ENCODE results near the gene PCNT.

Gene PCNT

GRCh38 chr21:46291561-46291960, 32.4 kb upstream of the PCNT start:
- TF ChIP-seq CTCF (IDR thresholded peaks at IDR 0.05; ENCODE audit: unreplicated experiment in 3 of 3) = no peak
- no peaks in the 10 kb centered on the region for H3K27me3 Mint-ChIP-seq (ENCODE audit: low read depth)
- H3K27ac Mint-ChIP-seq = no peak overlapping the region
- no peak overlapping the region for H3K4me3 Mint-ChIP-seq
- H3K36me3 Mint-ChIP-seq (ENCODE audit: low read depth) = peaks cover 36% of the 10 kb centered on the region
- peaks cover 19% of the 10 kb centered on the region for H3K4me1 Mint-ChIP-seq
- peaks cover 3% of the 10 kb centered on the region for H3K9me3 Mint-ChIP-seq

- H3K27me3 Mint-ChIP-seq (ENCODE audit: low read depth) = no peaks in the 10 kb centered on the region
- peaks cover 3% of the 10 kb centered on the region for H3K9me3 Mint-ChIP-seq
- H3K27ac Mint-ChIP-seq = peak overlapping the region in 2 of 3 experiments; percentile 54 to 62
- no peak overlapping the region for H3K4me3 Mint-ChIP-seq
- peaks cover 34% of the 10 kb centered on the region for H3K36me3 Mint-ChIP-seq (ENCODE audit: low read depth)
- H3K4me1 Mint-ChIP-seq = peaks cover 12% of the 10 kb centered on the region
- TF ChIP-seq CTCF (IDR thresholded peaks at IDR 0.05; ENCODE audit: unreplicated experiment in 3 of 3) = no peak
These were observed 29.2 kb upstream of the PCNT start for GRCh38 chr21:46294647-46295176.

DNA sequence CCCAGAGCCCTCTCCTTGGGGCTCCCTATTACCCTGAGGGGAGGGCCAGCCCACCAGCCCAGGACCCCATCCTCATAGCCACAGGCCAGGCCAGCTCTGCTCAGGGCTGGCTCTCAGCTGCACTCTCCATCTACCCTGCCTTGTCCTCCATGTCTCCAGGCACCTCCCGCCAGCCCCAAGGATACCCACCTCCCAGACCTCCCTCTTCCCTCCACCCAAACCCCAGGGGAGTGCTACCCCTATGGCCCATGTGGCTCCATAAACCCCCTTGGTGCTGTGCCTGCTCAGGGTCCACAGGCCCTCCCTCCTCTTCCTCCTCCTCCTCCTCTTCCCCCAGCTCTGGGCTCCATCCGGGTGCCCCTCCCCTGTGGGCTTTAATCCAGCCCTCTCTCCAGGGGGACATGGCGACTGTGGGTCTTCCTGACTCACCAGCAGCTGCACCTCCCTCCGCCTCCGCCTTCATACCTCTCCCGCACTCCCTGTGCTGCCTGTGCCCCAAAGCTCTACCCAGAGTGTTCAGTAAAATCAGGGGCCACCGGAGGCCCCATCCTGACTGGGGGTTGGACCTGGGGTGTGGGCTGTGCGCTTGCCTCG, 28.7 kb upstream of the PCNT start:
- peaks cover 34% of the 10 kb centered on the region for H3K36me3 Mint-ChIP-seq (ENCODE audit: low read depth)

GRCh38 chr21:46295996-46296752, 27.8 kb upstream of the PCNT start:
- H3K4me1 Mint-ChIP-seq = peaks cover 12% of the 10 kb centered on the region

More for the DNA sequence above, 28.7 kb upstream of the PCNT start:
- Mint-ChIP-seq H3K9me3 (peaks cover 3% of the 10 kb centered on the region), H3K4me3 (peak overlapping the region in 1 of 3 experiments; percentile 7), H3K27ac (peak overlapping the region in 2 of 3 experiments; percentile 54 to 62), H3K4me1 (peaks cover 12% of the 10 kb centered on the region), H3K27me3 (ENCODE audit: low read depth) (no peaks in the 10 kb centered on the region)
- no peak for TF ChIP-seq CTCF (IDR thresholded peaks at IDR 0.05; ENCODE audit: unreplicated experiment in 3 of 3)

More at GRCh38 chr21:46295996-46296752, 27.8 kb upstream of the PCNT start:
- Mint-ChIP-seq H3K36me3 (ENCODE audit: low read depth) (peaks cover 41% of the 10 kb centered on the region), H3K4me3 (peak overlapping the region; percentile 21 to 59 (median 43)), H3K27ac (peak overlapping the region; percentile 40 to 64 (median 54)), H3K27me3 (ENCODE audit: low read depth) (no peaks in the 10 kb centered on the region), H3K9me3 (peaks cover 3% of the 10 kb centered on the region)
- no peak for TF ChIP-seq CTCF (IDR thresholded peaks at IDR 0.05; ENCODE audit: unreplicated experiment in 3 of 3)
